ENCODE data around the gene NPIPB6.

The NPIPB6 gene

DNA sequence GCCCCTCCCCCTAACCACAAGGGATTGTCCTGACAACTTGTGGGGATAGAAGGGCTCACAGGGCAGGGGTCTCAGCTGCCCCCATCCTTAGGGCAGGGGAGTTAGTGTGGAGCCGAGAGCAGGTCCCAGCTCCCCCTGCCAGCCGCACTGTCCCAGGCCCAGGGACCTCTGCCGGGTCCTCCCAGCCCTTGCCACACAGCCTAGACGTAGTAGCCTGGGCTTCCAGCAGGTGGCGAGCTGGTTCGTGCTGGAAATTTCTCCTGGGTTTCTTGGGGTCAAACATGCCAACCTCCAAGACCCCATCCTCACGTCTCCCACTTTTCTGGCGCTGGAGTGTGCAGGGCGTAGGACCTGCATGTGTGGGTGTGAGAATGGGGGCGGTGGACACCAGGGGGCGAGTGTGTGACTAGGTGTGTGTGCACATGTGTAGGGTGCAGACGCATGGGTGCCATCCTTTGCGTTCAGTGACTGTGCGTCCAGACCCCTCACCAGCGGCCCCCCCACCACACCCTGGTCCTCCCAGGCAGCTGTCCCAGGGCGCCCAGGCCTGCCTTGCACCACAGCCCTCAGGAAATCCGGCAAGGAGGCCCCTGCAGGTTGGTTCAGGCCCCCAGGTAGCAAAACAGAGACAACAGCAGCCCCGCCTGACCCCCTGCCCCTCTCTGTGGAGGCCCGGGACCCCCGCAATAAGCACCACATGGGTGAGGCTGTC, 41.5 kb downstream of the NPIPB6 start:
- DNase-seq = no peak

DNA sequence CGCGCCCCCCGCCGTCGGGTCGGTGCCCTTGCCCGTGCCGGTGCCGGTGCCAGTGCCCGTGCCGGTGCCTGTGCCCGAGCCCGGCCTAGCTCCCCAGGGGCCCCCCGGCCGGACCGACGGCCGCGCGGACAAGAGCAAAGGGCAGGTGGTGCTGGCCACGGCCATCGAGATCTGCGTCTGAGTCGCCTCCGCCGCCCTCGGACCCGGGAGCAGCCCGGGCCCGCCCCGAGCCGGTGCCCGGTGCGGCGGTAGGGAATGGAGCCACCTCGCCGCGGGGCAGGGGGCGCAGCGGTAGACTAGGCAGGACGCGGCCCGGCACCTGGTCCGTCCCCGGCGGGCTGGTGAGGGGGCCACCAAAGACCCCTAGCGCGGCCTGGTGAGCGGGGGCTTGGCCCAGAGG, 42.6 kb downstream of the NPIPB6 start:
- no peak for DNase-seq

DNA sequence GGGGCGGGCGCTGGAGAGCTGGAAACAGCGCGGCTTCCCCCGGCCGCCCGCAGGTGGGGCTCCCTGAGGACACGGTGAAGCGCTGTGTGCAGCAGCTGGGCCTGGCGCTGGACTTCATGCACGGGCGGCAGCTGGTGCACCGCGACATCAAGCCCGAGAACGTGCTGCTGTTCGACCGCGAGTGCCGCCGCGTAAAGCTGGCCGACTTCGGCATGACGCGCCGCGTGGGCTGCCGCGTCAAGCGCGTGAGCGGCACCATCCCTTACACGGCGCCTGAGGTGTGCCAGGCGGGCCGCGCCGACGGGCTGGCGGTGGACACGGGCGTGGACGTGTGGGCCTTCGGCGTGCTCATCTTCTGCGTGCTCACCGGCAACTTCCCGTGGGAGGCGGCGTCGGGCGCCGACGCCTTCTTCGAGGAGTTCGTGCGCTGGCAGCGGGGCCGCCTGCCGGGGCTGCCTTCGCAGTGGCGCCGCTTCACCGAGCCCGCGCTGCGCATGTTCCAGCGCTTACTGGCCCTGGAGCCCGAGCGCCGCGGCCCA, 43.2 kb downstream of the NPIPB6 start:
- no peak for DNase-seq

DNA sequence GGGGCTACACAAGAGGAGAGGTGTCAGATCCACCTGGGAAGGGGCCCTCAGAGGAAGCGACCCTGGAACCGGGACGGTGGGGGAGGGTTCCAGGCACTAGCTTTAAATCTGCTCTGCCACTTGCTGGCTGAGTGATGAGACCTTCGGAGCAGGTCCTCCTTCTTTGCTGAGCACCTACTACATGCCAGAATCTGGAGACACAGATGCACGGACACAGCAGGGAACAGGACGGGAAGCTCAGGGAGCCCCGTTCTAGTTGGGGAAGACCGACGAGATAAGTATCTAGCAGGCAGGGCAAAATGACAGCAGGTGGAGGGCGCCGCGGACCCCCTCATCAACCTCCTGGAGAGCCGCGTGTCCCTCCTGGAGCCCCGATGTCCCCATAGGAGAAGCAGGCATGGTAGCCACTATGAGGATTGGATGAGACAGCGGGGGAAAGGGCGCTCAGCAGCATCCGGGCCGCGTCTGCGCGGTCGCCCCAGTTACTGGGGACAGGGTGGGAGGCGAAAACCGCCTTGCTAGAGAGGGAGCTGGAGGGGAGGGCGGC, 43.8 kb downstream of the NPIPB6 start:
- DNase-seq = no peak

DNA sequence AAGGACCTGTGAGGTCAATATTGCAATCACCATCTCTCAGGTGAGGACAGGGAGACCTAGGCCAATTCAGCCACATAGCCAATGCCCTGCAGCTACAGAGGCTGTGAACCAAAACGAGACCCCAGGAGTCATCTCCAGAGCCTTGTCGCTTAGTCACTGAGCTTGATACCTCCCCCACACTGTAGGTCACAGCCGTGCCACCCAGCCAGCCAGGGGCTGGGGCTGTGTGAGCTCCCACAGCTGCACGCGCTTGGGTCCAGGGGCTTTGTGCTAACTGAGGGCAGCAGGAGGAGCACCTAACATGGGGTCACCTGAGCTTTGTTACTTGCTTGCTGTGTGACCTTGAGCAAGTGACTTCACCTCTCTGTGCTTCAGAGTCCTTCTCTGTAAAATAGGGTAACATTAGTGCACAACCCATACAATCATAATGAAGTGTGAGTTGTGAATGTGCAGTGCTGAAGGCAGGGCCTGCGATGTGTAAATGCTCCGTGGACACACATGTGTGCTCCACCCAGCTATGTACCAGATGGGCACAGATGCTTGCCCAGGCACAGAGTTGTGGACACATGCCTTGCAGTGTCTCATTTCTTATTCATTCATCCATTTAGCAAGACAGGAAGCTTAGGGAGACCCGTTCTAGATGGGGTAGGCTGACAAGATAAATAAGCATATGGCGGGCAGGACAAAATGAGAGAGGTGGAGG, 45.1 kb downstream of the NPIPB6 start:
- DNase-seq = no peak

DNA sequence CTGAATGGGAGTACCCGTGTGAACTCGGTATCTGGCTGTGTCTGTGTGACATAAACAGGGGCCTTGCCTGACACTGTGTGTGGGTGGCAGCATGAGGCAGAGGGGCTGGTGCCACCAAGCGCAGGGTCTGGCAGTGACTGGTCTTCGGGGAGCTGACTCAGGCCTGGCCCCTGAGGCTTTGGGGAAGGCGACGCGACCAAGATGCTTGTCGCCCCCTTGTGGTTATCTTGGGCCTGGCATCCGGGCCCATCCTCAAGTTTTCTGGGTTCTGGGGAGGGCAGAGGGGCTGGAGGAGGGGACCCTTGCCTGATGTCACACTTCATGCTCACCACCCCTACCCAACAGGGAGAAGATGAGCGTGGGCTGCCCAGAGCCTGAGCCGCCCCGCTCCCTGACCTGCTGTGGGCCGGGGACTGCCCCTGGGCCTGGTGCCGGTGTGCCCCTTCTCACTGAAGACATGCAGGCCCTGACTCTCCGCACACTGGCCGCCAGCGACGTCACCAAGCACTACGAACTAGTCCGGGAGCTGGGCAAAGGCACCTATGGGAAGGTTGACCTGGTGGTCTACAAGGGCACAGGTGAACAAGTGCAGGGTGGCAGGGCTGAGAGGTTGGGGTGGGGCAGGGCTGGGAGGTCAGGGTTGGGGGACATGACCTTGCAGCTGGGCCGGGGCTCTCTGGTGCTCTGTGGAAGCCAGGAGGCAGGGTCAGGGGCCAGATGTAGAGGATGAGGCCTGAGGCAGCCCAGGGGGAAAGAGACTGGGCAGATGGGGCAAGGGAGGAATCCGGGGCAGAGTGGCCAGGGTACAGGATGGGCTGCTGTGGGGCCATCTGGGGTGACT, 46.0 kb downstream of the NPIPB6 start:
- DNase-seq = no peak

DNA sequence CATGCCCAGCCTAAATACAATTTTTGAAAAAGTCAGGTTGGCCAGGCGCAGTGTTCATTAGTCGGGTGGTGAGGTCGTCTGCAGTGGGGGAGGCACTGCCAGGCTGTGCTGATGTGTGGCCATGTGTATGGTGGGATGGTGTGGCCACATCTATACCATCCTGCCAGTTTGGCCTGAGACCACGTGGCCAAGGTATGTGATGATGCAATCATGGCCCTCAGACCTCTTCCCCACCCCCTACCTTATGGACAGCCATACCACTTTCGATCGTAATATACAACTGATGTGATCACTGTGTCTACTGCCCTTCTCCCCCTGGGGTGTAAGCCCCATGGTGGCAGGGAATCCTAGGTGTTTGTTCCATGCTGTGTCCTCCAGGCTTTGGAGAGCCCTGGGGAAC, 47.3 kb downstream of the NPIPB6 start:
- DNase-seq = no peak

DNA sequence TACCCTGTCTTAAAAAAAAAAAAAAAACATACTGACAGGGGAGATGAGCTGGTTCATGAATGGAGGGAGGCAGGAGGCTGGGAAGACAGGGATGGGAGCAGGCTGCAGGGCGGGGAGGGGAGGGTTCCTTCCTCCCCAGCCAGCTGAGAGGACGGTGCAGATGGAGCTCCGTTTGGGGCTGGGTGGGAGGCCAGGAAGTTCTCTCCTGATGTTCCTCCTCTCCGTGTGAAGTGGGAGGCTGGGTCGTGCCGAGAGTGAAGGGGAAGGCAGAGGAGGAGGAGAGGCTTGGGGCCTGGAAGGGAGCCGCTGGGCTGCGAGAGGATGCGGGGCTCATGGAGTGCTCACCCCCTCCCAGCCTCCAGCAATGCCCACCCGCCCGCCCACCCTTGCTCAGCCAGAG, 49.7 kb downstream of the NPIPB6 start:
- no peak for DNase-seq

DNA sequence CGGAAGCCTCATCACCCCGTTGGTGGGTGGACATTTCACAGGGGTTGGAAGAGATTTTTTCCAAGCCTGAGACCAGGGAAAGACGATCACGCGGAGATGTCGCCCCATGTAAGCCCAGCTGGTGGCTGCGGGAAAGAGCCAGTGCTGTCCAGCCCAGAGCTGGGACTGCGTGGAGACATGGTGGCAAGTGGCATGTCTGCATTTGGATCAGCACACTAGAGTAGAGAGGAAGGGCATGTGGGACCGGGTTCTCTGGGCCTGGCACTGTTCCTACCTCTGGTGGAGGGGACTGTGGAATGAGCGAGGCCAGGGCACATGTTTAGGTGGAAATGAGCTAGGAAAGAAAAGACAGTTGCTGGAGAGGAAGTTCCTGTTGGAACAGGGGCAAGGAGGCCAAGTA, 51.0 kb downstream of the NPIPB6 start:
- no peak for DNase-seq

DNA sequence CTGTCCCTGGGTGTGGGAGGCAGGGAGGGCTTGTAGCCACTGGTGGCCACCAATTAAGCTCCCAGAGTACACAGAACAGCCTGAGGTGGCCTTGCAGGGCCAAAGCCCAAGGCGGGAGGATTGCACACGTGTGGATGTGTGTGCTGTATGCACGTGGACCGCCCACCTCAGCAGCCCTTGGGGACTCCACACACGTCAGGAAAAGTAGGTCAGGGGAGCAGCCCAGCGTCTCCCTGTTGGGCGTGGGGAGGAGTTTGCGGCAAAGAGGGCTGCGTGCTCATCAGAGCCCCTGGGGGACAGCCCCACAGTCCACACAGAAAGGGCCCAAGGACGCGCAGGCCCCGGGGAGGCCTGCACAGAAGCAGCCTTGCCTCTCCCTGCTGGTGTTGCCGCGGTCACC, 51.4 kb downstream of the NPIPB6 start:
- no peak for DNase-seq

DNA sequence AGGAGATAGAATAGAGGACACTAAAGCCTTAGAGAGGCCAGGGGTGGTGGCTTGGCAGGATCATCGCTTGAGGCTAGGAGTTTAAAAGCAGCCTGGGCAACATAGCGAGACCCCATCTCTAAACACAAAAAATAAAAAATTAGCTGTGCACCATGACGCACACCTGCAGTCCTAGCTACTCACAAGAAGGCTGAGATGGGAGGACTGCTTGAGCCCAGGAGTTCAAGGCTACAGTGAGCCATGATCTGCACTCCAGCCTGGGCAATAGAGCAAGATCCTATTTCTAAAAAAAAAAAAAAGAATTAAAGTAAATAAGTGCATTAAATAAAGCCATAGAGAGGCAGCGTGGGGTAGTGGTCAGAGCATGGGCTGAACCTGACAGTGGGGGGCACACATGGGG, 51.9 kb downstream of the NPIPB6 start:
- no peak for DNase-seq

DNA sequence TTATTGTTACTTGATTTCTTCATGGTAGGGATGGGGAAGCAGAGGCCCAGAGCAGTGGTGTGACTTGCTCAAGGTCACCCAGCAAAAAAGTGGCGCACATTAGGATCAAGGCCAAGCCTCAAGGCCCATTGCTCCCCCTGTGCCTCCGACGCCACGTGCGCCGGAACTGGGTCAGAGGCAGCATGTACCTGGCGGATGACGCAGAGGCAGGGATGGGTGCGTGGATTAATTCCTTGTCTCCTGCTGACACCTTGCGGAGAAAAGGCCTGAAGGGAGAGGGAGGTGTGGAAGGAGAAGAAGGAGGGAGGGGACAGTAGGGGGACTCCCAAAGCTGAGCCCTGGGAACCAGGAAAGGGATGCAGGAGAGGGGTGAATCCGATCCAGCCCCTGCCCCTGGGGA, 52.5 kb downstream of the NPIPB6 start:
- no peak for DNase-seq

DNA sequence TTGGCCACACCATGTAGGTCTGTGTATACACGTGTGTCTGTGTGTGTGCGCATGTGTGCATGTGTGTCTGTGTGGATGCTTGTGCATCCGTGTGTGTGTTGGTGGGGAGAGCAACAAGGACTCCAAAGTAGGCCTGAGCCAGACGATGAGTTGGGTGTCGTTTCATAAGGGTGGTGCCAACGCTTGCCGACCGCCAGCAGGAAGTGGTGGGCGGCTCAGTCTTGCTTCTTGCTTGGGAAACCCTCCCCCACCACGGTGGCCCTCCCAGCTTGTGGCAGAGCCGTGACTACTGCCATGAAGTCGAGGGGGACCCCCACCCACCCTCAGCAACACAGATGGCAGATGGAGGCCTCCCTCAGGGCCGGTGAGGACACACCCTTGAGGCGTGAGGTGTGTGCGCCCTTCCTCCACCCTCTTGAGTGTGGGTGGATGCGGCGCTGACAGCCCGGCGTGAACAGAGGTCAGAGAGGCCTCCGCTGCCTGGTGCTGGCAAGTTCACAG, 53.4 kb downstream of the NPIPB6 start:
- peak; percentile 75 for DNase-seq

DNA sequence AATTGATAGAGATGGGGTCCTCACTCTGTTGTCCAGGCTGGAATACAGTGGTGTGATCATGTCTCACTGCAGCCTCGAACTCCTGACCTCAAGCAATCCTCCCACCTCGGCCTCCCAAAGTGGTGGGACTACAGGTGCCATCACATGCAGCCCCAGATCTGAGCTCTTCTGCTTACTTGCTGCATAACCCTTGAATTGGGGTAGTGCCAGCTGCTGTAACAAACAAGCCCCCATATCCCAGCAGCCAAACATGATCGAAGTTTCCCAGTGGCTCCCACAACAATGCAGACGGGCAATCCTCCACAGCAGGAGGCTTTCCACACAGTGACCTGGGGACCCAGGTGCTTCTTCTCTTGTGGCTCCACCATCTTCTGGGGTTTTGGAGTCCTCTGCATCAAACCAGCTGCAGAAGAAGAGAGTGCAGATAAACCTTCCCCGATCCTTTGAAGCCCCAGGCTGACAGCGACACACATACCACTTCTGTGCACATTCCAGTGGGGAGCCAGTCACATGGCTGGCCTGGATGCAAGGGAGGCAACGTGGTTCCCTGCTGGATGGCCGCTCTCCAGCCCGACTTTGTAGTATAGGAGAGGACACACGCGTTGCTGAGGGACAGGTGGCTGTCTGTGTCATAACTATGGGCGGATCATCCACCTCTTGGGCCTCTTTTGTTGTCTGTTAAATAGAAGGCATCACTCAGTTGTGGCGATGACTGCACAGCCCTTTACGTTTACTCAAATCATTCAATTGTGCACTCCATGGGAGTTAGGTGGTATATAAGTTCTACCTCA, 54.3 kb downstream of the NPIPB6 start:
- DNase-seq = no peak

DNA sequence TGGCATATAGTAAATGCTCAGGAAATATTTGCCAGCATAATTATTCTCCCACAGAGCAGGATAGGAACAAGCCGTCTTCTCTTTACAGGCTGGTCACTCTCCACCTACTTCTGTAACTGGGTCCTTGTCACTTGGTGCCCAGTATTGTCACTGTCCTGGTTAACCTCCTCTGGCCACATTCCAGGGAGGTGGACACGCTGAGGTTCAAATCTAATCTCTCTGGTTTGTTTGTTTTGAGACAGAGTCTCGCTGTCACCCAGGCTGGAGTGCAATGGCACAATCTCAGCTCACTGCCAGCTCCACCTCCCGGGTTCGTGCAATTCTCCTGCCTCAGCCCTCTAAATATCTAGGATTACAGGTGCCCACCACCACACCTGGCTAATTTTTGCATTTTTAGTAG, 55.4 kb downstream of the NPIPB6 start:
- no peak for DNase-seq

DNA sequence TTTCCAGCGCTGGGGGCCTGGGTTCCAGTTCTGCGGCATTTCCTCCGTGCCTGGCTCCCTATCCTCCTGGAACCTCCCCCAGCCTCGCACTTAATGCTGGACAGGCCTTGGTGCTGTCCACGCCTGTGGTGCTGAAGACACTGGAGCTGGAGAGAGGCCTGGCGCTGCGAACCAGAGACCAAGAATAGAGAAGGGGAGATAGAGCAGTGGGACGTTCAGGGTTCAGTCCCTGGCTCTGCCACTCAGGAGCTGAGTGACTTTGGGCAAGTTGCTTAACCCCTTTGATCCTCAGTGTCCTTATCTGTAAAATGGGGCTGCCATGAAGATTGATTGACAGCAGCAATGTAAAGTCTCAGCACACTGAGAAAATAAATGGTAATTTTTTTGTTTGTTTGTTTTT, 59.1 kb downstream of the NPIPB6 start:
- DNase-seq = no peak

DNA sequence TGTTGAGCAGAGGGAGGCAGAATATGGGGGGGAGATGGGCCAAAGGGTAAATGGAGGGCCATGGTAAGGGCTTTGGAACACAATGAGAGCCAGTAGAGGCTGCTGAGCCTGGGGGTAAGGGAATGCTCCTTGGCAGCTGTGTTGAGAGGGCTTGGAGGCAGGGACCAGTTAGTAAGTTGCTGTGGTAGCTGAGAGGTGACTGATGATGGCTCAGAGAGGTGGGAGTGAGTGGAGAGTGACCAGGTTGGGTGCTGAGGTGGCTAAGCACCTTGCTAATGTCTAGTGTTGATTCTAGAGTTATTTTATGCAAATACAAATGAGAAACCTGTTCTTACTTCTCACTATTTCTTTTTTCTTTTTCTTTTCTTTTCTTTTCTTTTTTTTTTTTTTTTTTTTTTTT, 60.2 kb downstream of the NPIPB6 start:
- DNase-seq = no peak

DNA sequence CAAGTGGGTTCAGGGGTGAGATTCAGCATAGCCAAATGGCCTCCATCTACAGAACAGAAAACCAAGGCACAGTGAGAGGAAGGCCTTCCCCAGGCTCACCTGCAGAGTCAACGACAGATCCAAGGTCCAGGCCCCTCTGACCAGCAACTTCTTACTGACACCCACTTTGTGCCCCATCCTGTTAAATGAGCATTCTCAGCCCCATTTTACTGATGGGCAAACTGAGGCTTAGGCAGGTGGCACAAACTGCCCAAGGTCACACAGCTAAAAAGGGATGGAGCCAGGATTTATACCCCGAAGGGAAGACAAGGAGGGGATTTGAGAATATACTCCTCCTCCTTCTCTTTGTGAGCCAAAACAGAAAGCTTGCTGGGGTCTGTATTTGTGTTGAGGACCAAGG, 61.7 kb downstream of the NPIPB6 start:
- no peak for DNase-seq

DNA sequence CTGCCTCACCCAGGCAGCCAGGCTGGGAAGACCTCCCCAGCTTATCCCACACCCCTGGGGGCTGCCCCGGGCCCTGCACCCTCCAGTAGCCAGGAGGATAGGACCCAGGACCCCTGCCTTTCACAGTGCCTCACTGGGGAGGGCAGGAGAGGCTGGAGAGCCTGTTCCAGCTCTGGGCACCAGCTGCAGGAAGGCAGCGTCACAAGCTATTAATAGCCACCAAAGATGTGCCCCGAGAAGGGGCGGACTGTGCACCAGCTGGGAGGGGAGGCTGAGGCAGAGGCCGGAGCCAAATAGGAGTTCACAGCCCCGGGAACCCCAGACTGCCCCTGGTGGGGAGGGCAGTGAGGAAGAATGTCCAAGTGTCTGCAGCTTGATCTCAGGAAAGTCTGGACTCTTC, 62.2 kb downstream of the NPIPB6 start:
- DNase-seq = no peak

DNA sequence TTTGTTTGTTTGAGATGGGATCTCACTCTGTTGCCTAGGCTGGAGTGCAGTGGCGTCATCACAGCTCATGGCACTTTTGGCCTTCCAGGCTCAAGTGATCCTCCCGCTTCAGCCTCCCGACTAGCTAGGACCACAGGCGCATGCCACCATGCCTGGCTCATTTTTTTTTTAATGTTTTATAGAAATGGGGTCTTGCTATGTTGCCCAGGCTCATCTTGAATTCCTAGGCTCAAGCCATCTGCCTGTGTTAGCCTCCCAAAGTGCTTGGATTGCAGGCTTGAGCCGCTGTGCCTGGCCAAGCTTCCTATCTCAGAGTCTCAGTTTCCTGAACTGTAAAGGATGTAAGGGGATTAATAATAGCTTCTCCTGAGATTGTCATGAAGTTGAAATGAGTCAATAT, 63.0 kb downstream of the NPIPB6 start:
- no peak for DNase-seq

DNA sequence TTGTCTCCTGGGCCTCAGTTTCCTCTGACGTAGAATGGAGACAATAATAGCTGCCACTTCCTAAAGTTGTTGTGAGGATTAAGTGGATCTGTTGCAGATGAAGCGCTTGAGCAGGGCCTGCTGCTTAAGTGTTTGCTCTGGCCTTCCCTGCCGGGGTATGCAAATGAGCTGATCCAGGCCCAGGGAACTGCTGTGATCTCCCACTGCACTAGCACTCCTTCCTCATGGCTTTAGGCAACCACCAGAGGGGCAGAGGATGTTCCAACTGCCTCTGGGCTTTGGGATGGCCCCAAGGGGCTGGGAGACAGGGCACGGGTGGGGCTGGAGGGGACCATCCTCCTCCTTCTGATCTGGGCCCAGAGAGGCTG, 64.8 kb downstream of the NPIPB6 start:
- no peak for DNase-seq

DNA sequence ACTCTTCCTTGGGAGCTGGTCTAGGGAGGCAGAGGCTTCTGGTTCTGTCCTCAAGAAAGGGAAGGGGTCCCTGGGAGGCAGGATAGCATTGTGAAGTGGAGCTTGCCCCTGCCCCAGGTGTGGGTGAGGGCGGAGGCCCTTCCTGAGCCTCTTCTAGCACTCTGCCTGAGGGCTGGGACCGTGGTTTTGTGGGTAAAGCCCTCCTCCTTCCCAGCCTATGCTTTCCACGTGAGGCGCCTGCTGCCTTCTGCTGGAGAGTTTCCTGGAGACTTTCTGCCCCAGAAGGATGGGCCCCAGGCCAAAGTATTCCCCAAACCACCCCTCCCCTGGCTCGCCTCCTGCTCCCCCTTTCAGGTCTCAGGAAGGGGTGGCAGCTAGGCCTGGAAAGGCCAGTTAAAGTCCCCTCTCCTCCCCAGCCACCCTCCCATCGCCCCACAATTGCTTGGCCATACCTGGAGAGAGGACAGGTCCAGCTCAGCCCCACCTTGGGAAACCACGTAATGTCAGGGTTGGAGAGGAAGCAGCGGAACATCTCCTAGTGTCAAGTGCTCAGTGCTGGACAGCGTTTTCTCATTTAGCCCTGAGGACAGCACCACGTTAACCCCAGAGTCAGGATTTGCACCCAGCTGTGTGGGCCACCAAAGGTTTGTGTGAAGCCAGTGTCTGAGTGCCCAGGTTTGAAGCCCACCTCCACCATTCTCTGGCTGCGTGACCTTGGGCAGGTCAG, 65.4 kb downstream of the NPIPB6 start:
- no peak for DNase-seq

All from activated gamma-delta T cell (primary cell).